ENCODE measurements around the gene LIPA.

GRCh38 chr10:89262086-89263051 lies 10.8 kb upstream of the LIPA start:
- TF ChIP-seq REST (IDR thresholded peaks at IDR 0.05) (no peak), CTCF (IDR thresholded peaks at IDR 0.05; ENCODE audit: low read depth, low read length, missing input control) (no peak), JUND (IDR thresholded peaks at IDR 0.05) (no peak), RXRA (IDR thresholded peaks at IDR 0.05) (no peak), SP1 (IDR thresholded peaks at IDR 0.05) (no peak), MAX (IDR thresholded peaks at IDR 0.05) (no peak), ZBTB33 (IDR thresholded peaks at IDR 0.05) (no peak), RAD21 (IDR thresholded peaks at IDR 0.05) (no peak), EGR1 (IDR thresholded peaks at IDR 0.05; ENCODE audit: low read depth in 2 of 2) (no peak), YY1 (IDR thresholded peaks at IDR 0.05) (no peak), TAF1 (conservative IDR thresholded peaks at IDR 0.05) (no peak), FOXA2 (IDR thresholded peaks at IDR 0.05) (no peak), GABPA (IDR thresholded peaks at IDR 0.05 in 1 of 2, conservative IDR thresholded peaks at IDR 0.05 in 1 of 2) (no peak), HNF4G (IDR thresholded peaks at IDR 0.05) (no peak)
